Measurements from ENCODE around the gene HERPUD1. TPM values are rescaled to one million over a fixed set of nuclear protein-coding genes. Genes with fewer than 3 reads are reported as not detected.
A peak's percentile ranks its signal among the peaks of the same experiment; 100 is the strongest.

HERPUD1 gene
- total and polyA plus RNA-seq, 2 of the 13 experiments (the other 11 are each of a cell fraction or from before 2014, with no cell fraction given): 96.2 to 323 TPM

- TF ChIP-seq ZNF710 (CRISPR knock-in tag; IDR thresholded peaks at IDR 0.05; ENCODE audit: borderline replicate concordance): peak; percentile 78; the same call in 1 of the 2 replicates
- TF ChIP-seq NFAT5 (CRISPR knock-in tag; IDR thresholded peaks at IDR 0.05): 0 out of 2 replicates have a peak, but pooled peaks have one; percentile 48
- TF ChIP-seq MED1 (CRISPR knock-in tag; IDR thresholded peaks at IDR 0.05): peak; percentile 86
- TF ChIP-seq ZNF12 (CRISPR knock-in tag; IDR thresholded peaks at IDR 0.05): peak; percentile 73
- peak; percentile 99 for TF ChIP-seq ZNF280D (CRISPR knock-in tag; IDR thresholded peaks at IDR 0.05)
- peak; percentile 67; the same call in 1 of the 2 replicates for TF ChIP-seq ZFP90 (CRISPR knock-in tag; IDR thresholded peaks at IDR 0.05; ENCODE audit: borderline replicate concordance)
- TF ChIP-seq AHR (CRISPR knock-in tag; IDR thresholded peaks at IDR 0.05): peak; percentile 98; the same call in 1 of the 2 replicates
- TF ChIP-seq HDAC2 (CRISPR knock-in tag; IDR thresholded peaks at IDR 0.05): peak; percentile 92
- no peak for TF ChIP-seq ZNF75D (CRISPR knock-in tag; IDR thresholded peaks at IDR 0.05; ENCODE audit: borderline replicate concordance)
- TF ChIP-seq NFKBIZ (CRISPR knock-in tag; IDR thresholded peaks at IDR 0.05): 0 out of 2 replicates have a peak, but pooled peaks have one; percentile 51
- no peak for TF ChIP-seq ZNF749 (CRISPR knock-in tag; IDR thresholded peaks at IDR 0.05; ENCODE audit: borderline replicate concordance)
- TF ChIP-seq SMAD3 (CRISPR knock-in tag; IDR thresholded peaks at IDR 0.05): 0 out of 2 replicates have a peak, but pooled peaks have one; percentile 19
- 0 out of 2 replicates have a peak, but pooled peaks have one; percentile 25 for TF ChIP-seq KLF6 (CRISPR knock-in tag; IDR thresholded peaks at IDR 0.05)
- TF ChIP-seq HNRNPLL (IDR thresholded peaks at IDR 0.05; ENCODE audit: low read depth, low read length, poor library complexity, severe bottlenecking): peak; percentile 43
- TF ChIP-seq SAP130 (CRISPR knock-in tag; IDR thresholded peaks at IDR 0.05; ENCODE audit: low read depth): peak; percentile 77
- no peak for TF ChIP-seq ZNF451 (CRISPR knock-in tag; IDR thresholded peaks at IDR 0.05)
- peak; percentile 74; the same call in 1 of the 2 replicates for TF ChIP-seq ADNP (CRISPR knock-in tag; IDR thresholded peaks at IDR 0.05)
- TF ChIP-seq SOX5 (CRISPR knock-in tag; IDR thresholded peaks at IDR 0.05; ENCODE audit: borderline replicate concordance): peak; percentile 78; the same call in 1 of the 2 replicates
- peak; percentile 85; the same call in 1 of the 2 replicates for TF ChIP-seq ZNF614 (CRISPR knock-in tag; IDR thresholded peaks at IDR 0.05; ENCODE audit: borderline replicate concordance)
Observed at GRCh38 chr16:56964243-56965148, 32.6 kb downstream of the HERPUD1 start (continued).
